Vagina (tissue), 2 donors: ENCODE data around the gene RAB8A.

Experiments used
- CTCF ChIP-seq, 3 experiments: fragments of 450-650 bp in 2 of 3; fragments of 200-600 bp in 1 of 3; sonication (generic) in 1 of 3; IDR thresholded peaks; one replicate each; pipeline ENCODE4 v1.5.1; 2017 to 2019; ENCODE audit warnings: antibody characterized with exemption in 3 of 3, mild to moderate bottlenecking in 2 of 3, moderate library complexity in 2 of 3
- POLR2A ChIP-seq, 2 donors: fragments of 450-650 bp; IDR thresholded peaks; one replicate each; pipeline ENCODE4 v1.6.1; 2017; ENCODE audit warnings: antibody characterized with exemption in 2 of 2, mild to moderate bottlenecking in 2 of 2, moderate library complexity in 2 of 2
- POLR2AphosphoS5 ChIP-seq, 2 donors: sonication (generic); formaldehyde crosslinking; IDR thresholded peaks; one replicate each; pipeline ENCODE4 v1.9.0; 2017; ENCODE audit warnings: antibody characterized with exemption in 2 of 2, mild to moderate bottlenecking in 2 of 2, low read depth in 1 of 2; ENCODE audit not compliant: insufficient read depth in 1 of 2

GRCh38 chr19:16078759-16079707 is 32.7 kb upstream of the RAB8A start:
- TF ChIP-seq CTCF (IDR thresholded peaks at IDR 0.05), result no peak
- TF ChIP-seq POLR2A (IDR thresholded peaks at IDR 0.05), result peak in 1 of 2 donors; percentile 4
- peak; percentile 38 to 99 for TF ChIP-seq POLR2AphosphoS5 (IDR thresholded peaks at IDR 0.05; ENCODE audit: insufficient read depth in 1 of 2, low read depth in 1 of 2)
